Mammary epithelial cell (primary cell): Measurements from ENCODE around the gene CSMD2.

ENCODE experiments used
- CTCF ChIP-seq, 2 donors: IDR thresholded peaks in 1 of 2; conservative IDR thresholded peaks in 1 of 2; 2 replicates each; pipeline ENCODE4 v1.5.1; 2011 to 2012; ENCODE audit warnings: inconsistent platforms in 2 of 2, low read length in 2 of 2, mild to moderate bottlenecking in 2 of 2, control low read depth in 1 of 2, low read depth in 1 of 2; ENCODE audit not compliant: insufficient read depth in 1 of 2; ENCODE audit errors: extremely low read depth in 1 of 2
- EZH2 ChIP-seq: IDR thresholded peaks from 2 replicates; pipeline ENCODE4 v1.6.1; 2012; ENCODE audit warnings: low read length, inconsistent platforms, borderline replicate concordance

GRCh38 chr1:33706634-33707255 lies 458.3 kb downstream of the CSMD2 start:
- TF ChIP-seq CTCF (conservative IDR thresholded peaks at IDR 0.05 in 1 of 2, IDR thresholded peaks at IDR 0.05 in 1 of 2; ENCODE audit: extremely low read depth in 1 of 2, insufficient read depth in 1 of 2, low read depth in 1 of 2, low read length in 2 of 2) (no peak), EZH2 (no peak)
